GM23338 (cell line): ENCODE data around the gene QDPR. TPM values are rescaled to one million over a fixed set of nuclear protein-coding genes. Genes with fewer than 3 reads are reported as not detected.

Source experiments
- ATAC-seq: fragments of 200-7000 bp; cut with Tn5 transposase; 3 replicates; pipeline ENCODE4 v1.9.1; 2020
- DNase-seq: peaks from one replicate; pipeline ENCODE4 v3.0.0-alpha.2; 2015; ENCODE audit warnings: low spot score
- H2AFZ ChIP-seq: fragments of 200-600 bp; sonication (generic); 2 replicates; pipeline ENCODE4 v1.8.0; 2016; ENCODE audit warnings: antibody characterized with exemption, mild to moderate bottlenecking, moderate library complexity
- H3F3A ChIP-seq: fragments of 200-600 bp; sonication (generic); replicated peaks from 2 replicates; pipeline ENCODE4 v1.8.0; 2017; ENCODE audit warnings: antibody characterized with exemption, mixed run types, low read depth
- H3K27ac ChIP-seq: fragments of 200-600 bp; sonication (generic); 2 replicates; pipeline ENCODE4 v1.6.1; 2016; ENCODE audit warnings: low read depth
- H3K27me3 ChIP-seq: fragments of 200-600 bp; sonication (generic); 2 replicates; pipeline ENCODE4 v1.8.0; 2016; ENCODE audit warnings: mild to moderate bottlenecking, mixed run types, moderate library complexity; ENCODE audit not compliant: insufficient read depth
- H3K36me3 ChIP-seq: fragments of 200-600 bp; sonication (generic); 2 replicates; pipeline ENCODE4 v1.8.0; 2016; ENCODE audit warnings: mild to moderate bottlenecking; ENCODE audit not compliant: insufficient read depth
- H3K4me1 ChIP-seq: fragments of 200-600 bp; sonication (generic); 2 replicates; pipeline ENCODE4 v1.8.0; 2016; ENCODE audit warnings: mild to moderate bottlenecking, moderate library complexity; ENCODE audit not compliant: insufficient read depth
- H3K4me2 ChIP-seq: fragments of 200-600 bp; sonication (generic); 2 replicates; pipeline ENCODE4 v1.7.1; 2017; ENCODE audit warnings: mixed run types
- H3K4me3 ChIP-seq: fragments of 200-600 bp; sonication (generic); 2 replicates; pipeline ENCODE4 v1.6.1; 2016; ENCODE audit warnings: mixed run types
- H3K79me2 ChIP-seq: fragments of 200-600 bp; sonication (generic); replicated peaks from 2 replicates; pipeline ENCODE4 v1.8.0; 2017; ENCODE audit warnings: mild to moderate bottlenecking; ENCODE audit not compliant: insufficient read depth
- H3K9me2 ChIP-seq: fragments of 200-600 bp; sonication (generic); 2 replicates; pipeline ENCODE4 v1.8.0; 2017; ENCODE audit not compliant: insufficient read depth
- H4K20me1 ChIP-seq: fragments of 200-600 bp; sonication (generic); replicated peaks from 2 replicates; pipeline ENCODE4 v1.8.0; 2017; ENCODE audit warnings: mild to moderate bottlenecking; ENCODE audit not compliant: insufficient read depth
- H3K27ac Mint-ChIP-seq: 2 replicates; pipeline ENCODE4 v1.8.0; 2020; ENCODE audit warnings: inconsistent platforms, mild to moderate bottlenecking, moderate library complexity, mixed read lengths
- H3K27me3 Mint-ChIP-seq: 3 replicates; pipeline ENCODE4 v1.8.0; 2022; ENCODE audit warnings: low read depth, mild to moderate bottlenecking, moderate library complexity, mixed read lengths, inconsistent platforms; ENCODE audit not compliant: insufficient read depth, poor library complexity
- H3K36me3 Mint-ChIP-seq: 3 replicates; pipeline ENCODE4 v1.8.0; 2021; ENCODE audit warnings: low read depth, mild to moderate bottlenecking, inconsistent platforms, moderate library complexity, mixed read lengths
- H3K4me1 Mint-ChIP-seq: 3 replicates; pipeline ENCODE4 v1.8.0; 2020; ENCODE audit warnings: mild to moderate bottlenecking, inconsistent platforms, mixed read lengths
- H3K4me3 Mint-ChIP-seq: 3 replicates; pipeline ENCODE4 v1.8.0; 2021; ENCODE audit warnings: moderate library complexity, mild to moderate bottlenecking, inconsistent platforms, mixed read lengths
- H3K9me3 Mint-ChIP-seq: 3 replicates; pipeline ENCODE4 v1.8.0; 2020; ENCODE audit warnings: moderate library complexity, mild to moderate bottlenecking, inconsistent platforms, mixed read lengths
- CTCF ChIP-seq, 2 experiments: fragments of 200-600 bp in 1 of 2; sonication (generic) in 1 of 2; conservative IDR thresholded peaks; 2 replicates each; pipeline versions ENCODE4 v1.5.1 to v1.6.1; 2016 to 2017; ENCODE audit warnings: antibody characterized with exemption in 2 of 2, low read depth in 2 of 2, mild to moderate bottlenecking in 2 of 2, moderate library complexity in 1 of 2
- EZH2 ChIP-seq: fragments of 200-600 bp; sonication (generic); IDR thresholded peaks from one replicate; pipeline ENCODE4 v1.8.0; 2017; ENCODE audit warnings: antibody characterized with exemption, mild to moderate bottlenecking, low read depth; ENCODE audit not compliant: unreplicated experiment
- EZH2phosphoT487 ChIP-seq: fragments of 200-600 bp; sonication (generic); IDR thresholded peaks from one replicate; pipeline ENCODE4 v1.8.1; 2018; ENCODE audit warnings: antibody characterized with exemption; ENCODE audit not compliant: unreplicated experiment
- JUNB ChIP-seq: IDR thresholded peaks from one replicate; pipeline ENCODE4 v1.6.1; 2016; ENCODE audit warnings: antibody characterized with exemption; ENCODE audit not compliant: unreplicated experiment
- REST ChIP-seq: IDR thresholded peaks from one replicate; pipeline ENCODE4 v1.6.1; 2018; ENCODE audit warnings: antibody characterized with exemption; ENCODE audit not compliant: unreplicated experiment
- STAT1 ChIP-seq: IDR thresholded peaks from one replicate; pipeline ENCODE4 v1.6.1; 2016; ENCODE audit warnings: antibody characterized with exemption; ENCODE audit not compliant: unreplicated experiment
- ZNF114 ChIP-seq: fragments of 250-450 bp; sonication (Bioruptor Pico); IDR thresholded peaks from 2 replicates; pipeline ENCODE4 v1.5.0; 2020; ENCODE audit warnings: mild to moderate bottlenecking, moderate library complexity
- ZNF331 ChIP-seq: fragments of 250-450 bp; sonication (Bioruptor Pico); IDR thresholded peaks from 2 replicates; pipeline ENCODE4 v1.5.0; 2020; ENCODE audit warnings: low read depth, mild to moderate bottlenecking, moderate library complexity
- polyA plus RNA-seq: library from polyadenylated mRNA; unstranded; fragments of >200 nt; fragmentation: Nextera tagmentation; extraction: Ambion mirVana; gene quantifications from 2 replicates; pipeline ENCODE4 v1.2.1, GENCODE V29; 2016
- total RNA-seq: library from RNA; depleted of rRNA; stranded (reverse); fragments of >200 nt; shearing (Covaris generic); gene quantifications from 2 replicates; pipeline ENCODE4 v1.2.3, GENCODE V29; 2014
- TF ChIP-seq, protein P1 (sequence below): IDR thresholded peaks from 2 replicates; pipeline ENCODE4 v1.6.1; 2016; ENCODE audit warnings: antibody characterized with exemption

Gene QDPR
- total and polyA plus RNA-seq, 2 experiments from 2014 or later = 31.5 to 42.7 TPM

GRCh38 chr4:17491196-17491595, 20.7 kb downstream of the QDPR start (continued):
- TF ChIP-seq REST (no peak), ZNF114 (CRISPR knock-in tag) (no peak)

- no peak overlapping the region for H3K27ac ChIP-seq
- Mint-ChIP-seq H3K27me3 (peaks cover 2% of the 10 kb centered on the region), H3K4me1 (peaks cover 11% of the 10 kb centered on the region; the same call in 2 of the 3 replicates), H3K27ac (no peak overlapping the region), H3K36me3 (peaks cover 58% of the 10 kb centered on the region), H3K9me3 (no peaks in the 10 kb centered on the region), H3K4me3 (no peak overlapping the region)
- ATAC-seq = no peak
- no peak overlapping the region for H3K4me2 ChIP-seq
- H3F3A ChIP-seq = no peaks in the 10 kb centered on the region
- no peaks in the 10 kb centered on the region for H3K9me2 ChIP-seq
- H3K4me3 ChIP-seq = no peak overlapping the region
- H3K36me3 ChIP-seq = peaks cover 7% of the 10 kb centered on the region
- no peaks in the 10 kb centered on the region; the same call in 1 of the 2 replicates for H3K4me1 ChIP-seq
- no peaks in the 10 kb centered on the region for H3K79me2 ChIP-seq
- peaks cover 7% of the 10 kb centered on the region for H4K20me1 ChIP-seq
- H2AFZ ChIP-seq = no peak overlapping the region
- no peaks in the 10 kb centered on the region for H3K27me3 ChIP-seq
- no peak for DNase-seq
- TF ChIP-seq REST (no peak), CTCF (conservative IDR thresholded peaks at IDR 0.05; ENCODE audit: low read depth in 2 of 2) (no peak), EZH2phosphoT487 (no peak), ZNF331 (CRISPR knock-in tag) (no peak), STAT1 (no peak), JUNB (no peak), EZH2 (no peak), ZNF114 (CRISPR knock-in tag) (no peak)
- TF ChIP-seq, protein P1, sequence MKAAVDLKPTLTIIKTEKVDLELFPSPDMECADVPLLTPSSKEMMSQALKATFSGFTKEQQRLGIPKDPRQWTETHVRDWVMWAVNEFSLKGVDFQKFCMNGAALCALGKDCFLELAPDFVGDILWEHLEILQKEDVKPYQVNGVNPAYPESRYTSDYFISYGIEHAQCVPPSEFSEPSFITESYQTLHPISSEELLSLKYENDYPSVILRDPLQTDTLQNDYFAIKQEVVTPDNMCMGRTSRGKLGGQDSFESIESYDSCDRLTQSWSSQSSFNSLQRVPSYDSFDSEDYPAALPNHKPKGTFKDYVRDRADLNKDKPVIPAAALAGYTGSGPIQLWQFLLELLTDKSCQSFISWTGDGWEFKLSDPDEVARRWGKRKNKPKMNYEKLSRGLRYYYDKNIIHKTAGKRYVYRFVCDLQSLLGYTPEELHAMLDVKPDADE = no peak
These were observed 21.3 kb downstream of the QDPR start for GRCh38 chr4:17490575-17491059.
